HG03460 (cell line): ENCODE measurements around the gene LRBA.
"Not testable (repeated sequence)": the region's sequence is repeated elsewhere in the genome, so short reads cannot be mapped to it uniquely, and the experiment has no call there.

ENCODE experiments used
- ATAC-seq: cut with Tn5 transposase; IDR thresholded peaks from one replicate; pipeline ENCODE4 v1.9.1; 2021; ENCODE audit not compliant: unreplicated experiment

Gene LRBA

DNA sequence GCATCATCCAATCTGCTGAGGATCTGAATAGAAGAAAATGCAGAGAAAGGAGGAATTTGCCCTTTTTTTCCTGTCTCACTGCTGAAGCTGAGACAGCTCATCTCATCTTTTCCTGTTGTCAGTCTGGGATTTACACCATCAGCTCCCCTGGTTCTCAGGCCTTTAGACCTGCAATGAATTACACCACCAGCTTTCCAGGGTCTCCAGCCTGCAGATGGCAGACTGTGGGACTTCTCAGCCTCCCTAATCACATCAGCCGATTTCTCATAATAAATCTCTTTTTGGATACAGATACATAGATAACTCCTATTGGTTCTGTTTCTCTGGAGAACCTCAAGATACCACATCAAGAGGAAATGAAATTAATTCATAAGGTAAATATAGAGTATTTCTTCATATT, 567.7 kb downstream of the LRBA start:
- ATAC-seq, result no peak

DNA sequence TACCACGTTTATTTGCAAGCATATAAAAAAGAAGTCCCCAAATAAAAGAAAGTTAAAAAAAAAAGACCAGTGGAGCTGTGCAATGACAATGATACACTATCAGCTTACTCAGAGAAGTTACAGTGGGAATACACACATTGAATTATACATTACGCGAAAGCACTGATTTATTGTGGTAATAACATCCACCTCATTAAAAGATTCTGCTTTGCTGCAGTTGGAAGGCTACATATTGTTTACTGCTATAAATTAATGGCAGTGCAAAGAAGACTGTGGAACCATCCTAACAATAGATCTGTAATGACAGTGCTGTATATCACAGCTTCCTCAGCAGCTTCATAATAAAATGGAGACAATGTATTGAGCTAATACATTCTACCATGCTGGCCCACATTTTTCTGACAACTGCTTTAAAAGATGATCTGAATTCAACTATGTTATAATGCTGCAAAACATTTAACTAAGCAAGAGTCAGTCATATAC, 575.6 kb downstream of the LRBA start:
- no peak for ATAC-seq

DNA sequence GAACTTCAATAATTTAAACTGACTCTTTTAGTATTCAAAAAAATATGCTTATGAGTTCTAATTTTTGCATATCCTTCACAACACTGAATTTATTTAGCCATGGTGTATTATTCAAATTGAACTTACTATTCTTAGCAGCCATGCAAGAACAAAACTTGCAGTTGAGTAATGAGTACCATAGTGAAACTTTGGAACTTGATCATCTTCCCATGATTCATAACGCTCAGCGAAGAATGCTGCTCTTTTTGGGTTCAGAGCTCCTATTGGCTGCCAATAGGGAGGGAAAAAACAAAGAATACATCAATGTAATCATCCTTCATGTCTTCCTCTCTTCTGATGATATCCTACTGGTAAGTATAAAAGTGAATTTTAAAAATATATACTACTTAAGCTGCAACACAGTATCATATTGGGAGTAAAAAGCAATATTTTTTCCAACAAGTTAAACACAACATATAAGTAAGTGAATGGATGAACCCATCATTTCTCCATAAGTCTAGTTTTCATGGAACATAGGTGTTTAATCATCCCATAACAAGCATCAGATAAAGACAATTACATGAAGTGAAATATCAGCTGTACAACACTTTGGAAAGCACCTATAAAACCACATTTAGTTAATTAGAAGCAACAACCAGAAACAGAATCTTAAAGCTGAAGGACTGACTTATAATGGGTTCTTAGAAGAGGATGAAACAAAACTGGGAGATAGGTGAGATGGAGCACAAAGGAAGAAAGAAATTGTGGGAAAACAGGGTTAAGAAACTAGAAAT, 578.3 kb downstream of the LRBA start:
- ATAC-seq, result no peak

DNA sequence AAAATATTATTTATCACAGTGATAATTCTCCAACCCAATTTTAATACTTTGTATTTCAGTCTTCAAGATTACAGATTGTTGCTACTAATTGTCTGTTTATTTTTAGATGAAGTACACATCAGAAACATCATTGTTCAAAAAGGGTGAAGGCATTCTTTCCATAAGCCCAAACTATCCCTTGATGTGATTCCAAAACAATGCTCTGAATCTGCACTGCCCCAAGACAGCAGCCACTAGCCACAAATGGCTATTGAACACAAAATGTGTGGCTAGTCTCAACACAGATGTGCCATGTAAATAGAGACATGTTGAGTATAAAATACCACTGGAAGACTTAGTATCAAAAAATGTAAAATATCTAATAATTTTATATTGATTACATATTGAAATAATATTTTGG, 583.9 kb downstream of the LRBA start:
- no peak for ATAC-seq

DNA sequence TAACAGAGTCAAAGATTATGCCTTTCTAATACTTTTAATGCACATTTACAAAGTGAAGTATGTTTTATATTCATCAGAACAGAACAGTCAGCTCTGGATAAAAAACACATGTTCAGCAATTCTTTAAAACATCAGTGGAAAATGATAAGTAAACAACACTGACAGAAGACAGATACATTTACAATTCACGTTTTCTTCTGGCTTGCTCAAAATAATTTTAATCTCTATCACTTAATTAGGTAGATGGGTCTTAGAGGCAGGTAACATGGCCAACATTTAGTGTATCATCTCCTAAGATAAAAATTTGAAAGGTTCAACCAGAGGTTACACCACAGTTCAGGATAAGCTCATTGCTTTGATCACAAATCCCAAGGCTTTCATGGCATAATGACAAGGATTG, 589.9 kb downstream of the LRBA start:
- no peak for ATAC-seq

DNA sequence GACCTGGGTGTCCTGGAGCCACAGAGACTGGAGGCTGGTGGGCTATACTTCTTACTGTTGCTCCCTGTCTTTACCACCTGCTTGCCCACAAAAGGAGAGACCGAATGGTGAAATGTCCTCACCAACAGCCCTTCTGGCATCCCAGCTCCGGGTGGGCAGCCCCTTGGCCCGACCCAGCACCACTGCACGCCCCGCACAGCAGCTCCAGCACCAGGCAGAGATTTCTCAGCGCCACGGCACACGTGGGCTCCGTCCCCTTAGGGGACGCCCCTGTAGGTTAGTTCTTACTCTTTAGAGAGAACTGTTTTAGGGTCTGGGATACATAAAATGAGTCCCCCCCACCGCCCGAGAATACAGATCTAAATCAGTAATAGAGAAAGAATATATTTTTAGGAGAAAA, 591.6 kb downstream of the LRBA start:
- ATAC-seq, result no peak

DNA sequence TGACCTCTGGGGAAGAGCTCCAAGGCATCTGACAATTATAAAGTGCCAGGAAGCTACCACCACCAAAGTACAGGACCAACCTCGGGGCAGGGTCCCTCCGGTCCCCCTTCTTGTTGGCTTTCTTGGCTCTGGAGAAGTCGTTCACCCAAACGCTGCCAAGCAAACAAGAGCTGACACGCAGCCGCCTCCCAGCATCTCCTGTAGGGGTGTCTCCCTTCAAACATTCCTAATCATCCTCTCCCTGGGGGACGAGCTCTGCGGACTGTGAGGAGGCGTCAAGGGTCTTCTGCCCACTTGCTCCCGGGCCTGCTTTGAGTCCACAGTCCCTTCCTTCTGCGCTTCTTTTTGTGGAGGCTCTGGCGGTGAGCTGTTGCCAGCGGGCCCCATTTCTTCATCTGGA, 592.0 kb downstream of the LRBA start:
- no peak for ATAC-seq

DNA sequence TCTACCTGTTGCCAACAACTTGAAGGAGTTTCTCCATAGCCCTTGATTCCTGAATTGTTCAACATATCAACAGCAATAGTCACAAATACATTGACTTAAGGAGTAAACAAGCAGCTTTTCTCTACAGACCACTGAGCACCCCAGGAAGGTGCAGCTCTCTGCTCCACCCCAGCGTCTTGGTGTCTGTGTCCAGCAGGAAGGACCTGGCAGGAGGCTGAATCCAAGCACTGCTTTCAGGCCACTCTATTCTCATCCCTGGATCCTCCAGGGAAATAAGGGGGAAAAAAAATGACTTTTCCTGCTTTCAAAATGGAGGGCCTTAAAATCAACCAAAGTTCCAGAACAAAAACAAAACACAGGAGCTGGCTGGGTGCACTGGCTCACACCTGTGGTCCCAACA, 593.5 kb downstream of the LRBA start:
- ATAC-seq, result no peak

DNA sequence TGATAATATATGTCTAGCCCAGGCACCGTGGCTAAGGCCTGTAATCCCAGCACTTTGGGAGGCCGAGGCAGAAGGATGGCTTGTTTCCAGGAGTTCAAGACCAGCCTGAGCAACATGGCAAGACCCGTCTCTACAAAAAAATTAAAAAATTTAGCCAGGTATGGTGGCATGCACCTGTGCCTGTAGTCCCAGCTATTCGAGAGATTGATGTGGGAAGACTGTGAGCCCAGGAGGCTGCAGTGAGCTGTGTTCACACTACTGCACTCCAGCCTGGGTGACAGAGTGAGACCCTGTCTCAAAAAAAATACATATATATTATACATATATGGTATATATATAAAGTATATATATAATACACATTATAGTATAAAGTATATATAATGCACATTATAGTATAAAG, 595.1 kb downstream of the LRBA start:
- ATAC-seq, result no peak

DNA sequence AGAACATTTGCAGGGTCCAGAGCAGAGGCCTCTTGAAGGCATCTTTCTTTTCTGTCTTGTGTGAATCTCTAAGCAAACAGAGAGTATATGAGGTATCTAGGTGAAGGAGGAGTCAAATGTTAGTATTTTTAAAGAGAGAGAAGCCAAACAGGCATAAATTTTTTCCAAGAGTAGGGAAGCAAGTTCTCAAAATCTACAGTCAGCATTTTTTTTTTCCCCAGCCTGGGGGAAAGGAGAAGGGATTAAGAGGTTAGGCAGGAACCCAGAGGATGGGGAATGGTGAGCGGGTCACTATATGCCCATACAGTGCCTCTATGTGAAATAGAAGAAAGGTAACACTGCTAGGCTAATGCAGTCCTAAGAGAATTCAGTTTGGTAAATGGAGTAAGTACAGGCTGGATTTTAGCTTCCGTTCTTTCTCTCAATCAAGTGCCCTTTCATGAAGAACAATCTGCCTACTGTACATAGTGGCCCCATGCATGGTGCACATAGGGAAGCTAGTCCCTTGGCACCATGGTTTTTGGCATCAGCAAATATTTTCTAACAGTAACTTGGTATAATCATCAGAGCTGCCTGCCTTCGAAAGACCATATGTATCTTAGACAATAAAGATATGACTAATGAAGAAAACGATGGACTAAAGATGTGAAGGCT, 596.2 kb downstream of the LRBA start:
- no peak for ATAC-seq

DNA sequence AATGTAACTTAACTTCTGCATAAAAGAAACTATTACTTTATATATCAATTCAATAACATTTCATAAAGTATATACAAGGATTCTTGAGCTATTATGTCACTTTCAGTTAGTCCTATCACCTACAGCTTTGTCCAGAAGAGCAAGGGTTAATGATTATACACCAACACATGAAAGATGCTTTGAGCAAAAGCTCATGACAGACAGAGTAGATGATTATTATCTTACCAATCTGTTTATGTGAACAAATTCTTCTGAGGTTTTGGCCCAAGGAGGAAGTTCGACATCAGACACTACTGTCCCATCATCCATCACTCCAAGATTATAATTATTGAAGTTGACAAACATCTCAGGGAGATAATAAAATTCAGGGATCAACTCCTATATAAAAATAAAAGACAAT, 599.9 kb downstream of the LRBA start:
- no peak for ATAC-seq

DNA sequence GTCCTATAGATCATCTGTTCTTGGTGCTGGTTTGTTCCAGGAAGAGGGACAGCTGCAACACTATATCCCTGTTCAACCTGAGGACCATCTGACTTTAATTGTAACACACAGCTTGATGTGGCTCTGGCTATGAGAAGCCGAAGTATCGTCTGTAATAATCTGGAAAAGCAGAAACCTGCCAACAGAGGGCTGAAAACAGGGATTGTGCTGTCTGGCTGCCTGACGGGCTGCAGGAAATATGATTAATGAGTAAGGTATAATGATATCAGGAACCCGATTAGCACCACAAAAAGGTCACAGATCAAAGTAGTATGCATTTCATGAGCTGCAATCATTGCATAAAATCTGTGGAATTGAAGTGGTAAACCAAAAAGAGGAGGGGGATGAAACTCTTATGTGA, 603.6 kb downstream of the LRBA start:
- no peak for ATAC-seq

DNA sequence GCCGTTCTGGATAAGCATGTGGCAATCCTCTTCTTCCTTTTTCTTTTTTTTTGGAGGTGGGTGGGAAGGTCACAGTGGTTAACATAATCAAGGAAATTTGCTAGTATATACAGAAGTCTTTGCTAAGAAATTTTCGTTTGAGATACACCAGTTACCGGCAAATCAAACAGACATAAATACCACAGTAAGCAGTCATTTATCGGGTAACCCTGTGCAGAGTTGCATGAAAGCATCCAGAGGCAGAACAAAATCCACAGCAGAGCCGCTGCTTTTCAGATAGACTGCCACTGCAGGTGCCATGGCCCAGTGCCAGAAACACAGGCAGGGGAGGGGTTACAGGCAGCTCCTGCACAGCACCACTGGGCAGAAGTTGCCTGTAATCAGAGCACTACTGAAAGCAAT, 612.2 kb downstream of the LRBA start:
- peak; percentile 86 for ATAC-seq

DNA sequence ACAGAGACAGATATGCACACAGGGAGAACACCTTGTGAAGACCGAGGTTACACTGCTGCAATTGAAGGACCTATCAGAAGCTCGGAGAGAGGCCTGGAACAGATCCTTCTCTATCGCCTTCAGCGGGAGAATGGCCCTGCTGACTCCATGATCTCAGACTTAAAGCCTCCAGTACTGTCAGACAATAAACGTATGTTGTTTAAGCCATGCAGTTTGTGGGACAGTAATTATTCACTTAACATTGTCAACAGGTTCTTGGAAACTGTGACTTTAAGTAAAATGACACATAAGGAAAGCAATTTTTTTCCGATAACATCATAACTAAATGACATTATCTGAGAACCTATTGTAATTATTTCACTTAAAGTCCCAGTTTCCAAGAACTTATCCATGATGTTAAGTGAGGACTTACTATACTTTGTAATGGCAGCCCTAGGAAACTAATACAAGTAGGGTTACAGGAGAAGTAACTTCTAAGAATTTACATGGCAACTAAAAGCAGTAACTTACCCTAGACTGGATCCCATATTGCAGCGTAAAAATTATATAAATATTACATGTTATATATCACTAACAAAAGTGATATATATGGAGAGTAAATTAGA, 613.9 kb downstream of the LRBA start:
- ATAC-seq, result no peak

DNA sequence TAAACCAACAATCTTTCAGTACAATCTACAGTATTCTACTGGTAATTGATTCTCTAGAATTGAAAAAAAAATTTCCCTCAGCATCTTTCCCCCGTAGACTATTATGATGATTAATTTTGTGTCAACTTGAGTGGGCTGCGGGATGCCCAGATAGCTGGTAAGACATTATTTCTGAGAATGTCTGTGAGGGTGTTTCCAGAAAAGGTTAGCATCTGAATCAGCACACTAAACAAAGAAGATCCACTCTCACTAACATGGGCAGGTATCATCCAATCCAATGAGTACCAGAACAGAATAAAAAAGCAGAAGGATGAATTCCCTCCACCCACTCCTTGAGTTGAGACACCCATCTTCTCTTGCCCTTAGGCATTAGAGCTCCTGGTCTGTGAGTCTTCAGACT, 619.2 kb downstream of the LRBA start:
- no peak for ATAC-seq

DNA sequence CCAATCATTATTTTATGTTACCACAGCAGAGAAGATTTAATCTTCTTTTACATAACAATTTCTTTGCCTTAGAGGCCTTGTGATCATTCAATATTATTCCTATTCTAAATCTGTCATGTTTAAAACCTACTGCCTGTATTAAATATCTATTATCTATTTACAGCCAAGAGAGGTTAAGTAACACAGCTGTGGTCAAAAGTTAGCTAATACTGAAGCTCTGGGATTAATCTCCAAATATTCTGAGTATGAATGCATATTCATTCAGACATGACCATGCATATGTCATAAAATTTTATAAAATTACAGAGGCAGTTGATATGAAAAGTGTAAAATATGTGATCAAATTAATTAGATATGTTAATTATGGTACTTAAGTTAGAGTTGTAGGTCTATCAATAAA, 621.0 kb downstream of the LRBA start:
- ATAC-seq, result no peak

DNA sequence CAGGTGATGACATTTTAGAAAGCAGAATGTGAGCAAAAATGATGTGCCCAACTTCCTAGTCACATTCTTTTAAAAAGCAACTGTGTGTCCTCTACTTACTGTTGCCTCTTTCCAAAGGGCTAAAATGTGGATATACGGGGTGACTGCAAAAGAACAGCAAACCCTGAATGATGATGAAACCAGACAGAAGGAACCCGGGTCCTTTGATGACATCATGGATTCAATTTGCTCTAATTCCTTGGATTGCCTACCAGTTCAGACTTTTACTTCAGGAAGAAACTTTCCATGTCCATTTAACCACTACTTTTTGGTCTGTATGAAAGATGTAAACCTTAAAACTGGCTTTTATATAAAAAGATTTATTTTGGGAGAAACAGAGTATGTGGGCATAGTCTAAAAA, 624.0 kb downstream of the LRBA start:
- no peak for ATAC-seq

DNA sequence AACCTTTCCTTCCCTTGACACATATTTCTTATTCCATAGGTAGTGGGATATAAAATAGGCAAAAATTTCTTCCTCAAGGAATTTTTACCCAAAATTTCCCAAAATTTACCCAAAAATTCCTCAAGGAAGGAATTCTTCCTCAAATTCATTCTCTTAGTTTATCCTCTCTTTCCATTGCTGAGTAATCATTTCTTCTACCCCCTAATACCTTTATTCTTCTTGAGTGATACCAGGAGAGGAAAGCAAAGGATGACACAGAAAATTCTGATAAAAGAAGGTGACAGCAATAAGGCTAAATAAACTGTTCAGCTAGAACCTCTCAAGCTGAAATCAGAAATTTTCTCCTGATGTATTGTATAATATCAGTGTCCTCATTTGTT, 624.6 kb downstream of the LRBA start:
- ATAC-seq, result no peak

DNA sequence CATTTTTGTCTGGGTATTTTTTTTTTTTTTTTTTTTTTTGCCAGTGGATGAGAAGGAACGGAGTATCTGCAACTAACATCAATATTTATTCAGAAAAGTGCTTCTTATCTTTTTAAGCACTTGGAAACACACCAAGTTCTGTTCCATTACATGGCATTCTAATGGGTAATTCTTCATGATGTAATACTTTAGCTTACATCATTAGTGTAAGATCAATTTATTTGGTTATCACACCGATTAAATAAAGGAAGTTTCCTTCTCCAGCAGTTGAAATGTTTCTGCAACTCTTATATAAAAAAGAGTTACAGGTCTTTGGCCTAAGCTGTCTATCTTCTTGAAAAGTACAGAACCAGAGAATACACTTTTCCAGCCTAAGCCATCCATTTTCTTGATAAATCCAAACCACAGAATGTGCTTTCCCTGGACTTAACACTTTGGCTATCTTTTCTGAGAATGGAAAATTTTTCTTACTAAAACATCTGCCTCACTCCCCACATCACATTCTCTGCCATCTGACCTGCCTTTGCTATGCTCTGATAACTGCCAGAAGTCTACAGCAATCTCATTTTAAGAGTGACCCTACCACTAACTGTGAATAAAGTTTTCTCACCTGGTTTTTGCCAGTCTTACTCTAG, 625.1 kb downstream of the LRBA start:
- ATAC-seq, result no peak

DNA sequence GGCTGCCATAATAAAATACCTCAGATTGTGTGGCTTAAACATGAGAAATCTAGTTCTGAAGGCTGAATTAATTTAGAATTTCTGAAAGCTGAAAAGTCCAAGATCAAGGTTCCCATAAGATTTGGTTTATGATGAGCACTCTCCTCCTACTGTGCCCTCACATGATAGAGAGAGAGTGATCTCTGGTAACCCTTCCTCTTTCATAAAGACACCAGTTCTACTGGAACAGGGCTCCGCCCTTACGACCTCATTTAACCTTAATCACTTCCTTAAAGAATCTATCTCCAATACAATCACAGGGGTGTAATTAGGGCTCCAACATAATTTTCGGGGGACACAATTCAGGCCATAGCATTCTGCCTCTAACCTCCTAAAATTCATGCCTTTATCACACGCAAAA, 627.1 kb downstream of the LRBA start:
- no peak for ATAC-seq

DNA sequence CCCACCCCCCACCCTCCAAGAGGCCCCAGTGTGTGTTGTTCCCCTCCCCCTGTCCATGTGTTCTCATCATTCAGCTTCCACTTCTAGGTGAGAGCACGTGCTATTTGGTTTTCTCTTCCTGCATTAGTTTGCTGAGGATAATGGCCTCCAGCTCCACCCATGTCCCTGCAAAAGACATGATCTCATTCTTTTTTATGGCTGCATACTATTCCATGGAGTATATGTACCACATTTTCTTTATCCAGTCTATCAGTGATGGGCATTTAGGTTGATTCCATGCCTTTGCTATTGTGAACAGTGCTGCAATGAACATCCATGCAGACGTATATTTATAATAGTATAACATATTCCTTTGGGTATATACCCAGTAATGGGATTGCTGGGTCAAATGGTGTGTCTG, 628.7 kb downstream of the LRBA start:
- not testable (repeated sequence) for ATAC-seq

DNA sequence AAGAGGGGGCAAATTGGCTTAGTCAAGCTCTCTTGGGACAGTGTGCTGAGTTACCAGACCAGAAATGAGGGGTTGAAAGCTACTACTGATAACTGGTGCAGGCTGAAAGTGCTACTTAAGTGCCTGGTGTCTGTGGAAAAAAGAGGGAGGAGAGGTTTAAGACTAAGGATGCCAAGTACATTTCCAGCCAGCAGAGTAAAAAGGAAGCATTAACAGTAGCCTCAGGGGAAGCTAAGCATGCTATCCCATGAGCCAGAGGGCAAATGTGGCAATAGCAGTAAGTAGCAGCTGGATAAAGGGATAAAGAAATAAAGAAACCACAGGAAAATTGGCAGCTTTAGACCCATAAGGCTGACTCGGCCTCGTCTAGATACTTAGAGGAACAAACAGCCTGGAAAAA, 629.5 kb downstream of the LRBA start:
- no peak for ATAC-seq
